Hair follicular keratinocyte (primary cell): ENCODE data around the gene PTOV1. TPM values are rescaled to one million over a fixed set of nuclear protein-coding genes. Genes with fewer than 3 reads are reported as not detected.

Experiments used
- total RNA-seq: library from RNA; depleted of rRNA; stranded (reverse); fragments of >200 nt; gene quantifications from 2 replicates; pipeline ENCODE4 v1.2.3, GENCODE V29; 2015

Gene PTOV1
- total RNA-seq = 44.3 and 45.9 TPM in 2 replicates

GRCh38 chr19:49850487-49851342, at the start of gene PTOV1:
PTOV1 (plus strand) TSS chr19:49851159.

DNA sequence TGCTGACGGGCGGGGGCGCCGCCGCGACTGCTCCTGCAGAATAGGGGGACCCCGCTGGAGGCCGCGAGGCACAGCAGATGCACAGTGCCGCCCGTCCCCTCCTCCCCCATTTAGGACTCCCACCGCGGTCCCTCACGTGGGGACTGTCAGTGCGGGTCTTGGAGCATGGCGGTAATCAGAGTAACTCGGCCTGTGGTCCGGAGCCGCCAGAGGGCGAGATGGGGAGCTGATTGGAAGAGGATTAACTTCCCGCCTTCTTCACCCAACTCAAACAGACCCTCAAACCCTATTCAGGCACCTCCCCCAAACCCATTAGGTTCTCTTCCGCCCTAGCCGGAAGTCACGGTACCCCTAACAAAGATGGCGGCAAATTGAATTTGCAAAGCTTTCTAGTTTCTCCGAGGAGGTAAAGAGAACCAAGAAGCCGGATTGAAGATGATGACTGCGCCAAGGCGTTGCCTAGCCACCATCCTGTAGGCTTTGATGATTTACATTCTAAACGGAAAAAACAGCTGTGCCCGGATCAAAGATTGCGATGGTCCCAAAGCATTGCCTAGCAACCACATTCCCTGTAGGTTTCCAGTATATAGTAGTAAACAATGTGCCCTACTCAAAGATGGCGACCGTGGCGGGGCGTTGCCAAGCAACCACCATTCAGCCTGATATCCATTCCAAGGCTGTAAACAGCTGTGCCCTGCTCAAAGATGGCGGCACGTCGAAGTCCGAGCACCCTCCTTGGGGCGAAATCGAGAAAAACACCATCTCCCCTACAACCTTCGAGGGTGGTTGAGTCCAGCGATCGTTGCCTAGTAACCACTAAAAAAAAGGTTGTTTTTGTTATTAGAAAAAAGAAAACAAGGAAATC, 37.7 kb upstream of the PTOV1 start, which contains the start of gene FUZ:
Gene FUZ (minus strand): TSS at position 296 of the 865 bp plus-strand sequence. CDS start 186 bp downstream, at position 110.

GRCh38 chr19:49817964-49818648, 32.9 kb upstream of the PTOV1 start, which contains the start of gene MED25:
MED25 (plus strand) TSS chr19:49818289; CDS start chr19:49818342, 53 bp downstream.

GRCh38 chr19:49866933-49867782, 16.2 kb downstream of the PTOV1 start, which contains the start of gene PNKP:
PNKP (minus strand) TSS chr19:49867576; CDS start chr19:49867204, 372 bp downstream.

DNA sequence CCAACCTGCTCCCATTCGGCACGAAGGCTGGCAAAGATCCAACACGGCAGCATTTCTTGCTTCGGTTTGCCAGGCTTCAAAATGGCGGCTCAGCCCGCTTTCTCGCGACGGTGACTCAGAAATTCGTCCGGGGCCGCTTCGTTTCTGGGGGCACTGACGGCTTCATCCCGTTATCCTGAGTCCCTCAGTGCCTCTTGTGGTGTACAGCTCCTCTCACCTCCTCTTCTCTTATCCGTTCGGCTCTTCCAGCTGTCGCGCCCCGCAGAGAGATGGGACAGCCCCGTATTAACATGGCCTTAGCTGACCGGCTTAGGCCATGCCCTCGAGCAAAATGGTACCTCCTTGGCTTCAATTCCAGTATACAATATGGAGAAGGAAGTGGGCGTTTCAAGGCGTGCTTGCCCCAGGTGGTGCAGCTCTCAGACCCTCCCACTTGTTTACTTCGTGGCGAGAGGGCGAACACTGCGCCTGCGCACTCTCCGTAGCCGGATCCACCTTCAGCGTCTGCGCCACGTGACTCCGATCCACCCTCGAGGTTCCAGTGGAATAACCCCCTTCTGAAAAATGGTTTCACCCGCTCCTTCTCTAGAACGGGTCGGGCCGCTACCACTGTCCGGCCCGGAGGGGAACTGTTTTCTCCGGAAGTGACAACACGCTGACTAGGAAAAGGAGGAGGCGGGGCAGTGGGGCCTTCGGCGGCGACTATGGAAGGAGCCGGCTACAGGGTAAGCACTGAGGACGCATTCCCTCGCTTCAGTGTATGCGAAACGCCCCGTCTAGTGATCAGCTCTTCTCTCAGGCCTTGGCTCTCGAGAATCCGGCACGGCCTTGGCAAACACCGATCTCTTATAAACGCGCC, 26.3 kb downstream of the PTOV1 start, which contains the start of the genes AKT1S1 and TBC1D17:
Gene AKT1S1 (minus strand): TSS at position 336 of the 859 bp plus-strand sequence. CDS start 4,060 bp downstream, outside the sequence.
Gene TBC1D17 (plus strand): TSS at position 683 of the 859 bp plus-strand sequence. CDS start 22 bp downstream, at position 705.

DNA sequence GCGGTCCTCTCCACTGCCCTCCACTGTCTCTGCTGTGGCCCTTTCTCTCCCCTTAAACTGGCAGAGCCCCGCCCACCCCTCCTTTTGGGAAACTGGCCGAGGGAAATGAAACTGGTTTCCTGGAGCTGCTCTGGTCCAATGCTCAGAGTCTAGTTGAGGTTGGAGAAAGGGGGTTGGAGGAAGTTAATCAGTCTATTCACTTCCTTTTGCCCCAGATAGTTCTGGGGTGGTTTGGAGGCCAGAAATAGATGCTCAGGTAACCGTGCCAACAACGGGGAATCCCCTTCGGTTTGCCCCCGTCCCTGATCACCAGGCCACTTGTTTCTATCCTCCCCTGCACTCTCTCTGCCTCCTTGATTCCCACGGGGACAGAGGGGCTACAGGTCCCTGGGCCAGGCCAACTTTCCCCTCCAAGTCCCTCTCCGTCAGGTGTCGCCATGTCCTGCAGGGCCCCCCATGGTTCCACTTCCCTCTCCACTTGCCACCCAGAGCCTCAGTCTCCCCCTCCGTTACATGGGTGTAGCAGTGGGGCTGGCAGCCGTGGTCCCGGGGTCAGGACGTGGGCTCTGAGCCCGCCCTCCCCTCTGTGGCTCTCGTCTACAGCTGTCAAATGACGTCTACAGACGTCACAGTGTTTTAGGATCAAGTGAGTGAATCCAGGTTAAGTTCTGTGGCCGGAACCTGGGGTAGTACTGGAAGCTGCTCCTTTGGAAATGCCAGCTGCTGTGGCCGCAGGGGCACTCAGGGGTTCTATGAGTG, 46.1 kb downstream of the PTOV1 start, which contains the start of gene IL4I1:
Gene IL4I1 (minus strand): TSS at position 25 of the 759 bp plus-strand sequence. CDS start 727 bp downstream, outside the sequence.

Other genes with a start within 250 kb of the PTOV1 start
- gene RRAS, start 211.0 kb upstream of the PTOV1 start, total RNA-seq = 55.4 and 88.5 TPM in 2 replicates
- 28.1 and 35.2 TPM in 2 replicates for gene SCAF1, start 208.9 kb upstream of the PTOV1 start, total RNA-seq
- 71.1 and 83.8 TPM in 2 replicates for gene IRF3, start 185.3 kb upstream of the PTOV1 start, total RNA-seq
- gene BCL2L12, start 185.2 kb upstream of the PTOV1 start, total RNA-seq = 18.4 and 37.6 TPM in 2 replicates
- 301 and 446 TPM in 2 replicates for gene PRMT1, start 173.9 kb upstream of the PTOV1 start, total RNA-seq
- gene ADM5, start 161.6 kb upstream of the PTOV1 start, total RNA-seq = 1.3 and 4.1 TPM in 2 replicates
- gene CPT1C, start 160.0 kb upstream of the PTOV1 start, total RNA-seq = 0.23 and 2.0 TPM in 2 replicates
- not detected in 2 replicates for gene TSKS, start 87.9 kb upstream of the PTOV1 start, total RNA-seq
- gene AP2A1, start 84.2 kb upstream of the PTOV1 start, total RNA-seq = 101 TPM in 2 replicates
- 11.5 and 13.8 TPM in 2 replicates for gene FUZ, start 37.9 kb upstream of the PTOV1 start, total RNA-seq
- 18.7 and 20.5 TPM in 2 replicates for gene MED25, start 32.9 kb upstream of the PTOV1 start, total RNA-seq
- 55.1 and 66.5 TPM in 2 replicates for gene PNKP, start 16.4 kb downstream of the PTOV1 start, total RNA-seq
- gene AKT1S1, start 26.2 kb downstream of the PTOV1 start, total RNA-seq = 20.1 and 25.7 TPM in 2 replicates
- 11.6 and 15.2 TPM in 2 replicates for gene TBC1D17, start 26.5 kb downstream of the PTOV1 start, total RNA-seq
- not detected in 2 replicates for gene IL4I1, start 45.7 kb downstream of the PTOV1 start, total RNA-seq
- 8.7 and 9.9 TPM in 2 replicates for gene ATF5, start 78.0 kb downstream of the PTOV1 start, total RNA-seq
- gene NUP62, start 78.3 kb downstream of the PTOV1 start, total RNA-seq = 37.4 and 57.8 TPM in 2 replicates
- gene SIGLEC11, start 110.0 kb downstream of the PTOV1 start, total RNA-seq = not detected in 2 replicates
- 22.0 and 29.4 TPM in 2 replicates for gene VRK3, start 174.2 kb downstream of the PTOV1 start, total RNA-seq
- 5.6 and 7.2 TPM in 2 replicates for gene ZNF473, start 174.8 kb downstream of the PTOV1 start, total RNA-seq